HG03457 (cell line): ENCODE measurements around the gene RBM12.

Source experiments
- ATAC-seq: cut with Tn5 transposase; IDR thresholded peaks from one replicate; pipeline ENCODE4 v1.9.1; 2021; ENCODE audit warnings: moderate number of reproducible peaks; ENCODE audit not compliant: unreplicated experiment

Gene RBM12

DNA sequence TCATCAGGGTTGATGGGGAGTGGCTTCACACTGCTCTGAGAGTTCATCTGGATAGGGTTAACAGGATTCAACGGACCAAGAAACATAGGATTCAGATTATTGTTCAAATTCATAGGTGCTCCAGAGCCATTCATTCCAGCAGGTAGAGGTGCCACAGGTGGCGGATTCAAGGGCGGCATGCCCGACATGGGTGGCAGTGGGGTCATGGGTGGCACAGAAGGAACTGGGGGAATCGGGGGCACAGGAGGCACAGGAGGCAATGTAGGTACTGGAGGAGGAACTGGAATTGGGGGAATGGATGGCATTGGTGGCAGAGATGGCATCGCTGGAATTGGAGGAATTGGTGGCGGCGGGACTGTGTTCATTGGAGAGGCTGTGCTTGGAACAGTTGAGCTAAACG is 10.3 kb downstream of the RBM12 start:
- no peak for ATAC-seq

DNA sequence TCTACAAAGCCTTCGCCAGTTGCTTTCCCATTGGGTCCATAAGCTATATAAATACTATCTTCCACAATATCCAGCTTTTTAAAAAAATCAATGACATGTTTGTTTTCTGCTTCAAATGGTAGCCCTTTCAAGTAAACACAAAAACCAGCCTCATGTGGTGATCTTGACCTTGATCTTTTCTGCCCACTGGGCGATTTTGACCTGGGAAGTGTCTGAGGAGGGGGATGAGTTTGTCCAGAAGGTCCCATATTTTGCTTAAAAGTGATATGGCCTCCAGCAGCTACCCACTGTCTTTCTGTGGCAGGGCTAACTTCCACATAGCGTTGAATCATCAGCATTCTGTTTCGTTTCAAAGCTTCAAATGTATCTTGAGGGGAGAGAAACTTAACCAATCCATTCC is 10.8 kb downstream of the RBM12 start:
- ATAC-seq = no peak

DNA sequence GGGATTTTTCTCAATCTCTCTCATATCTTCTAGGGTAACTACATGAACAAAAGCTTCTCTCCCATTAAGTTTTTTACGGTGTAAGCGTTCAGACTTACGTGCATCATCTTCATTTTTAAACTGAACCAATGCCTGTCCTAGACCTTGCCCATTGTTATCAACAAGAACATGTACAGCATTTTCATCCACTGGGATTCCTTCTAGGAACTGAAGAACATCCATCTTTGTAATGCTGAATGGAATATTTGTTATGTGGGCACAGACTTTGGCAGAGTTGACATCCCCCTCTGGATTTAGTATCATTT is 11.3 kb downstream of the RBM12 start:
- no peak for ATAC-seq

DNA sequence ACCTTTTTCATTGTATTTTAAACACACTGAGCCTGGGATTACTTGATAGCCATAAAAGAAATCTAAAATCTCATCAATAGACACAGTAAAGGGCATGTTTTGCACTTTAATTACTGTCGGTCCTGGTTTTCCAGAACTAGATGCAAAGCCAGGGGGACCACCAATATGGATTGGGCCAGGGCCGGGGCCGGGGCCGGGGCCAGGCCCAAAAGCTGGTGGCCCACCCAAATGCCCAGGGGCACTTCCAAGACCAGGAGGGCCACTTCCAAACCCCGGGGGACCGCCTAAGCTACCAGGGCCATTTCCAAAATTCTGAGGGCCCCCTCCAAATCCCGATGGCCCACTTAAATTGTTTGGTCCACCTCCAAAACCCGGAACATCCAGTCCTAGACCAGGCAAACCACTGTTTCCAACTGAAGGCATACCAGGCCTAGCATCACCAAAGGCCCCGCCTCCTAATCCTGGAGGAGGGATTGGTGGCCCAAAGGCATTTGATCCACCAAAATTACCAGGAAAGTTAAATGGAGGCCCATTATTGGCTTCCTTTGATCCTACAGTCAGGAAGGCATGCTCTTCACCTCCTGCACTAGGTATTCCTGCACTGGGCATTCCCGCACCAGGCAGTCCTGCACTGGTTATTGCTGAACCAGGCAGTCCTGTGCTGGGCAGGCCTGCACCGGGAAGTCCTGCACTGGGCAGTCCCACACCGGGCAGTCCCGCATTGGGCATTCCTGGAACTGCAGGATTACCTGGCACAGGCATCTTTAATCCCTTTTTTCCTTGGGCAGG is 11.9 kb downstream of the RBM12 start:
- no peak for ATAC-seq

DNA sequence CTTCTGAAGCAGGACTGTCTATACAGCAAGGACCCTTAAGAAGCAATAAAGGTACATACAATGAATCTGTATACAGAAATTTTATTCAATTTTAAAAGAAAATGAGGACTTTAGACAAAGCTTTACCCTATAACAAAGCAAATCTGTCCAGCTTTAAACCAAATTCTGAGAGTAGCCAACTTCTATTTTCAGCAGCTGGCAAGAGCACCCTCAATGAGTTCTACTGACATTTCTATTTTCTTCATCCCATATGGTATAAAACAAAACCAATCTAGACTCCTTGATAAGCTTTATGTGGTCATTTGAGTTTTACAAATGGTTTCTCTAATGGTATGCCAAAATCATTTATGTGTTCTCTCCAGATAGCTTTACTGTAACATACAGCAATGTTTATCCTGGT is 12.7 kb downstream of the RBM12 start:
- no peak for ATAC-seq

DNA sequence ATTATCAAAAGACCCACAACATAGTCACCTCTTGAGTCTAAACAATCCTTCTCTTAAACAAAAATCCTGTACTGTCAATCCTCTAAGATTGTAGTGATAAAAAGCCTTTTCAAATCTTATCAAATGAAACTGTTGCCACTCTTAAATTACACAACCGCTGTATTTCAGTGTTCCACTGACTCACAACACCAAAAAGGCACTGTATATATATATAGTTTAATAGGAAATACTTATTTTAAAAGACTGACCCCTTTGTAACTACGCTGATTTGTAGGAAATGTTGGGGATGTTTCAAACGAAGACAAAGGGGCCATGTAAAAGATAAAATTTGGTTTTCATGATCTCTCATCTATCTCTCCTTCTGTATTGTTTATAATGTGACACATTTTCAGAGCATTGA is 14.1 kb downstream of the RBM12 start:
- ATAC-seq = no peak

DNA sequence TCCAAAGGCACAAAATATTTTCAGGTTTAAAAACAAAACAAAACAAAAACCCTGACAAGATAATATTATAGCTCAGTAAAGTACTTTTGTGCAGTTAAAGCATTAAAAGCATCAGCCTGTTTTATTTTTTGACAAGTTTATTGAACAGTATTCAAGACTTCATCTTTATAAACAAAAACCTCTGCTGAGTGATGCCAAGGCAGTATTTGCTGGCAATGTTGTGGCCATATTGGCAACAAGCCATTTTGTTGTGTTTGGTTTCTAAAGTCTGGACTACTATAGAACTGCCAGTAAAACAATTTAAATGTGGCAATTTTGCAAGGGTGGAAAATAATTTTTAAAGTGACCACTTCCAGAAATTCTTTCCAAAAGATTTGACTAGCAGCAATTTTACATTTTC is 15.9 kb downstream of the RBM12 start:
- ATAC-seq = no peak

DNA sequence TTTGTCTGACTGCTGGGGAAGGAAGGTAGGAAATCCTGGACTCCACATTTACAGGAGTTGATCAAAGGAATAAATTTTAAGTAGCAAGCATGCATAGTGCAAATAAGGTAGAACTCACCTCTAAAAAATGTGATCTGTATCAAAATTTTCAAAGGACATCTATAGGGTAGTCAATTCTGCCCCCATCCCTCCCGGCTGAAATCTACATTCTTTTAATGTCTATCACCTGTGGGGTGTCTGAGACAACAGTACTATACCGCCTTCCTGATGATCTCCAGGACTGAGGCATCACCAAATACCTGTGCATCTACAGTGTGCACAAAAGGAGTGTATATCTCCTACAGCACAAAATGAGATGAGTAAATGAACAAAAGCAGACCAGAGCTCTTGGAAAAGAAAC is 19.9 kb downstream of the RBM12 start:
- ATAC-seq = no peak

DNA sequence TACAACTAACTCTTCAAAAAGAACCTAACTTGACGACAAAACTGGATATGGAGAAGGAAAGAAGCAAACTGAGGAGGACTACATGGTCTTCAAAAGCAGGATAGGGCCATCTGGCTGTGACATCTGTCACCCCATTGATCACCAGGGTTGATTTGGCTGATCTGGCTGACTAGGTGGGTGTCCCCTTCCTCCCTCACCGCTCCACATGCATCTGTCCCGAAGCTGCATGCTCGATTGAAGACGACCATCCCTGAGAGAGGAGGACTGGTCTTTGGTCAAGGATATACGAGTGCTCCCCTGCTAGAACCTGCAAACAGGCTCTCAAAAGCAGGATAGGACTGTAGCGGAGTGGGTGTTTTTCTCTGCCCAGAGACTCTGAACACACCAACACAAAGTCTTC is 21.7 kb downstream of the RBM12 start:
- no peak for ATAC-seq

DNA sequence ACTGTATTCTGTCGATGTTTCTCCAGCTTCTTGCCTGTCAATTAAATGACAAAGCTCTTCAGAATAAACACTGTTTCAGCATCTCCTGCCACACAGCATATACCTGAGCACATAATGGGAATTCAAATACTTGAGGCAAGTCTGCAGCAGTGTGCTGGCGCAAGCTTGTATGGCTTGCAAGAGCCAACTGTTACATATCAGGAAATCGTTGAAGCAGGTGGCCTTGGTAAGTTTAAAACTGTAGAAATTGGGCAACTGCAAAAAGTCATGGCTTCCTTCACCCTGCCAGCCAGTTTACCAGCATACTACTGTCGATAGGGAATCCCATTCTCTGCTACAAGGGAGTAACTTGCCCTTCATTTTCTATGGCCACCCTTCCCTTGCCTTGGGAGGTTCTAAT is 23.0 kb downstream of the RBM12 start:
- ATAC-seq = no peak

DNA sequence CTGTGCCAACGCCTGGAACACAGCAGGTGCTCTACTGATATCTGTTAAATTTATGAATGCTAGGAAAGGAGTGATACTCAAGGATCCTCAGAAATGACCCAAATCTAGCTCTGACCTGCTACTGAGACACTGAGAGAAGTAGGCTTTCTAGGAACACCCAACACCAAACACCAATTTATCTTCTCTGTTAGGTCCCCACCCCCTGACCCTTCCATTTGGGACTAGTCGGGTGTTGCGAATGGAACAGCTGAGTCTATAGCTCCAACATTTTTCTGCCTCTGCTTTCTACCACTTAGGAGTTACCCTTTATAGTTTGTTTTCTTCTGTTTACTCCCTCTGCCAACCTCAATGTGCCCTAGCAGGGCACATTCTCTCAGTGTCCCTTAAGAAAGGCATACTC is 24.0 kb downstream of the RBM12 start:
- ATAC-seq = no peak

DNA sequence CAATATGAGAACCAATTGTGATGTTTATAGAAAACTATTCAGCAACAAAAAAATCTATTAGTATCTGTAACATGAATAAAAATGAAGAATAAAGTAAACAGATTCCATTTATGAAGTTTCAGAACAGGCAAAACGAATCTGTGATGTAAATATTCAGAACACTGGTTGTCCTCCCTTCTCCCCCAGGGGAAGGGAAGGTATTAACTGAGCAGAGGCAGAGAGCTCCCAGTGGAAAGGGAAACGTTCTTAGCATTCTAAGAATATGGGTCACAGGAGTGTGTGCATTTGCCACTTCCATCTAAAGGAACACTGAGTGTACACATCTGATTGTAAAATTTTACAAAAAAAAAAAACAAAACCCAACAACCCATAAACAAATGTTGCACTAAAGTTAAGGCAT is 25.9 kb downstream of the RBM12 start:
- no peak for ATAC-seq

DNA sequence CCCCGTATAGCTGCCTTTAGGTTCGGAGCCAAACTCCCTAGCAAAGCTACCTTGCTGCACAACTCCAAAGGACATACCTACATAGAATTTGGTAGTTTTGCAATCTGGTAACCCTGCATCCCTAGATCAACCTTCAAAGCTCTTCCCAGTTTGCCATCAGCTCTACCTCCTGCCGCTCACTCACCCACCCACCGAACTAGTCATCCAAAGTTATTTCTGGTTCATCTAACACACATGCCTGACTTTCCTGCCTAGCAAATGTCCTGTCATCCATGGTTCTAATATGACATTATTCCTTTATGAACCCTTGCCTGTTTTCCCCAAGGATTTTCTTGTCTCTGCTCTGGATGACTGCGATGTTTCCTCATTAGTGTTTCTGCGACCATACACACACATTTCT is 27.4 kb downstream of the RBM12 start:
- ATAC-seq = no peak

DNA sequence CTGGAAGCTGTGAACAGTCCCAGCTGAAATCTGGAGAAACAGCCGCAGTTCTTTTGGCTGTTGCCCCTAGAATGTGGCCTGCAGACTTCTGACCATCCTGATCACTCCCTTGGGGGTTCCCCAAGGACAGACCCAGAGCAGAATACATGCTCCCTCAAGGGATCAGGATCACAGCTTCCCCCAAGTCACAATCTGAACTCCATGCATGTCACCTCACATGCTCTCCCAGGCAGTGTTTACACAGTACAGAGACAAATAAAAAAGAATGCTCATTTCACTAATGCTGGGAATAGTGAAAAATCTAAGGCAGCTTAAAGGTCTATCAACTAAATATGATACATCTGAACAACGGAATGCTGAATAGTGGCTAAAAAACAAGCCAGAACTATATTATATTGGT is 28.6 kb downstream of the RBM12 start:
- no peak for ATAC-seq

DNA sequence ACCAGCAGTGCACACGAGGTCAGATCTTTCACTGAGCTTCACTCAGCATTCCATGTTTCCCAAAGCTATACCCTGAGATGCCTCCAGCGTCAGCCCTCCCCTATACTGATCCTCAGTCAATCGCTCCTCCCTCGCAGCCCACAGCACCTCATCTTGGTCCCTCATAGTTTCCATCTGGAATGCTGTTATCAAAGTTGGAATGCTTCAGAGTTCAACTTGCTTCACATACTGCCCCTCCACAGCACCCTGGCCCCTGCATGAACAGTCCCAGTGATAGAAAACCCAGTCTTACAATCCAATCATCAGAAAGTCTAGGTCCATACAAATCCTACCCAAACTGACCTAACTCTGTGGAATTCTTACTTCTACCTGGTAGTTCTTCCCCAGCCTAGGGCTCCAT is 29.0 kb downstream of the RBM12 start:
- ATAC-seq = no peak

DNA sequence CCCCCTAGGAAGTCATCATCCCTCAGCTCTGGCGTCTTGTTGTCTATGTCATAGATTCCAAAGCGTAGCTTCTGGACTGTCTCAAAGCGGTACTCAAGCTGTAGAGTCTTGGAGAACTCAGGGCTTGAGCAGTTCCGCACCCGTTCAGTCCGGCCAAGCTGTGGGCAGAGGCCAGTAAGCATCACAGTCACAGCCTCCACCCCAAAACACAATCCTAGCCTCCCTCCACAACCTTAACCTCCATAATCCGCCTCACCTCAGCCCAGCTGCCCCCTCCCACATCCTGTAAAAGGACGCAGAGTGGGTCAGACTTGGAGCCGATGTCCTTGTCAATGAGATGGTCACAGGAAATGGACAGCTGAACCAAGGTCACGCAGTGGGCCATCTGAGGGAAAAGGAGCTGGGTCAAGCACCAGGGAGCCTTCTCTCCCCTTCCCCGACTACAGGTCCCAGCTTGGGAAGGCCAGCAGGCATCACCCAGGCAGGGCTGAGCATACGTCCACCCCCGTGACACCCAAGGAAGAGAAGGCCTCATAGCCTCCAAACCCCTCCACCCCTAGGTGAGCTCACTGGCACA is 32.1 kb downstream of the RBM12 start:
- no peak for ATAC-seq

DNA sequence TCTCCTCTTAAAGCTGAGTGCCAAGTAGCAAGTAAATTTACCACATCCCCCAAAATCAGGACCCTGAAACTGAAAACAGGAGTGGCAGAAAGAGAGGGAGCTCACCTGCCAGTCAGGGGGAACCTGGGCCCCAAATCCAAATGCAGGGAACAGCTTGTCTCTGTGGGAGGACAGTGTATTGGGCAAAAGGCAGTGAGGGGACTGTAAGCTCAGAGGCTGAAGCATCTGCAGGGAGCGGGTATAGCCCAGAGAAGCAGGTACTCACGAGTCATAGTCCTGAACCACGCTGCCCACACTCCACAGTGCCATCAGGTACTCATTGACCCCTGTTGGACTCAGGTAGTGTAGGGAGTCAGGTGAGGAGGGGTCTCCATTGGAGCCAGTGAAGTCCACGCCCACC is 34.1 kb downstream of the RBM12 start:
- no peak for ATAC-seq

DNA sequence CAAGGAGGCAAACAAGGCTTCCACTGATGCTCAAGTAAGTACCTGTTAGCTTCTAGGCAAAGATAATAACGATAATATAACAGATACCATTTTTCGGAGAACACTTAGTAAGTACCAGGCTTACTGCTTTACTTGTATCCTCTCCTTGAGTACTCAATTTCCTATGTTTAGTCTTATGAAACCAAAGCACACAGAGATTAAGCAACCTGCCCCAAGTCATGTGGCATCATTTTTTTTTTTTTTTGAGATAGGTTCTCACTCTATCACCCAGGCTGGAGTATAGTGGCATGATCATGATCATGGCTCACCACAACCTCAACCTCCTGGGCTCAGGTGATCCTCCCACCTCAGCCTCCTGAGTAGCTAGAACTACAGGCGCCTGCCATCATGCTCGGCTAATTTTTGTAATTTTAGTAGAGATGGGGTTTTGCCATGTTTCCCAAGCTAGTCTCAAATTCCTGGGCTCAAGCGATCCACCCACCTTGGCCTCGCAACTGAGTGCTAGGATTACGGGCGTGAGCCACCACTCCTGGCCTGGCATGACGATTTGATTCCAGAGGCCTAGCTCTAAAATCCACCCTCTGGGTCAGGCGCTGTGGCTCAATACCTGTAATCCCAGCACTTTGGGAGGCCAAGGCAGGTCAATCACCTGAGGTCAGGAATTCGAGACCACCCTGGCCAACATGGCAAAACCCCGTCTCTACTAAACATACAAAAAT is 35.1 kb downstream of the RBM12 start:
- no peak for ATAC-seq

DNA sequence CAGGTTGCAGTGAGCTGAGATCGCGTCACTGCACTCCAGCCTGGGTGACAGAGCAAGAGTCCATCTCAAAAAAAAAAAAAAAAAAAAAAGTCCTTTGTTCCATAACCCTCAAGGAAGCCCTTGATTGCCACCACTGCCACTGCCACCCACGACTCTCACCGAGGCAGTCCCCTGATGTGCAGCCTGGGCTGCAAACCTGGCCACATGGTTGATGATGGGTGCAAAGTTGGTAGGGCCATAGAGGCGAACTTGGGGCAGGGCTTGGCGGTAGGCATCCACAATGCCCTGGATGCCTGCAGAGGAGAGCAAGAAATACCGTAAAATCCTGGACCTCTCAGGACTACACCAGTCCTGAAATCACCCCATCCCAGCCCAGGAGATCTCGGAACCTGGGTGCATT is 37.6 kb downstream of the RBM12 start:
- no peak for ATAC-seq

DNA sequence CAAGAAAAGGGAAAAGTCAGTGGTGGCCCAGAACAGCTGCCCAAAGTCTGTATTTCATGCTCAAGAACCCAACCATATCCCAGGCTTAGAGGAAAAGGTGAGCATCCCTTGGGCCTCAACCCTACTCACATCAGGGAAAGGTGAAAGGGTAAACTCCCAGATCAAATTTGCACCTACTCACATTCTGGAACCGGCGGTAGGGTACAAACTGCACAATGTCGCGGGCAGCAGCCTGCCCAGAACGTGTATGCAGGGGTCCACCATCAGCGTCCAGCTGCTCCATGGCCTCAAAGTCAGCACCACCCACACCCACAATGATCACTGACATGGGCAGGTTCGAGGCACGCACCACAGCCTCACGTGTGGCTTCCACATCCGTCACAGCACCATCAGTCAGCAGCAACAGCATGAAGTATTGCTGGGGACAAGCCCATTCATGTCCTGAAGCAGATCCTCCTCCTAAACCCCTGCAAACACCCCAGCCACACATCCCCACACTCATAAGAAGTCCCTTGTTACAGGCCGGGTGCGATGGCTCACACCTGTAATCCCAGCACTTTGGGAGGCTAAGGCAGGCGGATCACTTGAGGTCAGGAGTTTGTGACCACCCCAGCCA is 38.2 kb downstream of the RBM12 start:
- no peak for ATAC-seq

DNA sequence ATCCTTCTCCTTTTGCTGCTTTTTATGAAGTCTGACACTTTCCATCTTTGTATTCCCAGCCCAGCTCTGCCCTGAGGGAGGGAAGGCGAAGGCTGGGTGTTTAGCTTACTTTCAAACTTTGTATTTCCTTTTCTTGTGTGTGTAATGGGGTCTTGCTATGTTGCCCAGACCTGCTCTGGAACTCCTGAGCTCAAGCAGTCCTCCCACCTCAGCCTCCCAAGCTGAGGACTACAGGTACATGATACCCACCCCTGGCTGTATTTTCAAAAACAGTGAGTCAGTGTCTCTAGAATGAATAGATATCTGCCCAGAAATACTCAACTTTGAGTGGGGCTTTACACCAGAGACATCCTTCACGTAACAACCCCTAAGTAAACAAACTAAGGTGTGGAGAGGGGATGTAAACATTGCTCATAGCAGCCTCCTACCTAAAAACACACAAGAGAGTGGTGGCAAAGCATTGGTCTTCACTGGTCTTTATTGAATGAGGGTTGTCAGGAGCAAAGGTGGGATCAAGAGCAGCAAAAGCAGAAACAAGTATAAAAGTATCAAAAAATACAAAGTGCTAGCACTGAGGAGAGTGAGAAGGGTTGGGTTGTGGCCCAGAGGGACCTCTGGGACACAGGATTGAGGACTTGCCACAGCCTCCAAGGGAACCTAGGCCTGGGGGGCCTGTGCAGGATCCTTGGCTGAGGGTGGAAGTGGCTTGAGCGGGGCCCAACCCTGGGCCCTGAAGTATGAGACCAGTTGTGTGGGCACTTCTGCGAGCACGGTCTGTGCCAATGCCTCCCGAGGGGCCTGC is 38.9 kb downstream of the RBM12 start:
- no peak for ATAC-seq
